Lower lobe of right lung (tissue), 2 donors: ENCODE data around the gene HSPG2. TPM values are rescaled to one million over a fixed set of nuclear protein-coding genes. Genes with fewer than 3 reads are reported as not detected.
"Not testable (repeated sequence)": the region's sequence is repeated elsewhere in the genome, so short reads cannot be mapped to it uniquely, and the experiment has no call there.

Experiments used
- ATAC-seq, 2 donors: fragments of 200-7000 bp; cut with Tn5 transposase; one replicate each; pipeline ENCODE4 v1.9.1; 2020 to 2022; ENCODE audit warnings: mild to moderate bottlenecking in 2 of 2, moderate library complexity in 2 of 2
- DNase-seq: peaks from one replicate; pipeline ENCODE4 v3.0.0-alpha.2; 2020
- H3K27ac ChIP-seq: fragments of 200-600 bp; one replicate; pipeline ENCODE4 v1.8.0; 2022
- H3K27me3 ChIP-seq: fragments of 200-600 bp; one replicate; pipeline ENCODE4 v1.8.0; 2022; ENCODE audit warnings: low read depth
- H3K36me3 ChIP-seq: fragments of 200-600 bp; one replicate; pipeline ENCODE4 v1.8.0; 2022; ENCODE audit warnings: mild to moderate bottlenecking
- H3K4me1 ChIP-seq: fragments of 200-600 bp; one replicate; pipeline ENCODE4 v1.8.0; 2022
- H3K4me3 ChIP-seq: fragments of 200-600 bp; one replicate; pipeline ENCODE4 v1.8.0; 2022; ENCODE audit warnings: mild to moderate bottlenecking
- H3K9me3 ChIP-seq: fragments of 200-600 bp; one replicate; pipeline ENCODE4 v1.8.0; 2022
- intact Hi-C: fragments of 100-400 bp; cut with DNase I; formaldehyde crosslinking; loops from one replicate; pipeline ENCODE4 v1.11.0; 2022
- total RNA-seq: library from RNA; stranded (reverse); fragmentation: NEBNext Ultra II Directional; extraction: Animal tissue kit (Norgen Biotek cat#: 25700); gene quantifications from one replicate; pipeline ENCODE4 v1.2.1, GENCODE V29; 2021
- TF ChIP-seq, protein P1 (sequence below): fragments of 200-600 bp; IDR thresholded peaks from one replicate; pipeline ENCODE4 v1.8.0; 2022; ENCODE audit warnings: antibody characterized with exemption, mild to moderate bottlenecking
- donor health status: DM: no; HTN: yes; CAD: no; lungs with severe emphysema.

HSPG2 gene
- total RNA-seq, 1 donor from 2014 or later: 216 TPM

DNA sequence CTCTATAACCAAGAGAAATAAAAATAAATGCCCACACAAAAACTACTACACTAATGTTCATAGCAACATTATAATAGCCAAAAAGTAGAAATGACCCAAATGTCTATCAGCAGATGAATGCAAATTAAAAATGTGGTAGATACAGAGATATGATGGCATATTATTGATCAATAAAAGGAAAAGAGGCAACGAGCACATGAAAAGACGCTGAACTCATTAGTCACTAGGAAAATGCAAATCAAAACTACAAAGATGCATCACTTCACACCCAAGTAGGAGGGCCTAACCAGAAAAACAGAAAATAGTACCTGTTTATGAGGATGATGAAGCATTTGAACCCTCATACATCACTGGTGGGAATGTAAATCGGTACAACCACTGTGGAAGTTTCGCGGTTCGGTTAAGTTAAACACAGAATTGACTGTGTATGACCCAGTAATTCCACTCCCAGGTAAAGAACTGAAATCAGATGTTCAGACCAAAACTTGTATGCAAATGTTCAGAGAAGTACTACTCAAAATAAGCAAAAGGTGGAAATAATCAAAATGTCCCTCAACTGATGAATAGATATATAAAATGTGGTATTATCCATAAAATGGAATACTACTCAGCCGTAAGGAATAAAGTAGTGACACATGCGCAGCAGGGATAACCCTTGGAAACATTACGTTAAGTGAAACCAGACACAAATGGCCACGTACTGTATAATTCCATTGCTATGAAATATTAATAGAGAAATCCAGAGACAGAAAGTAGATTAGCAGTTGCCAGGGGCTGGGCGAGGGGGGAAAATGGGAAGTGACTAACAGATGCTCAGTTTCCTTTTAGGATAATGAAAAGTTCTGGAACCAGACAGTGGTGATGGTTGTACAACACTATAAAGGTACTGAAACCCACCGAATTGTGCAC is 157.2 kb downstream of the HSPG2 start:
- Histone ChIP-seq H3K36me3 (no peaks in the 10 kb centered on the region), H3K27ac (no peak overlapping the region), H3K9me3 (no peaks in the 10 kb centered on the region), H3K27me3 (no peaks in the 10 kb centered on the region), H3K4me3 (no peak overlapping the region), H3K4me1 (peaks cover 33% of the 10 kb centered on the region)
- TF ChIP-seq, protein P1, sequence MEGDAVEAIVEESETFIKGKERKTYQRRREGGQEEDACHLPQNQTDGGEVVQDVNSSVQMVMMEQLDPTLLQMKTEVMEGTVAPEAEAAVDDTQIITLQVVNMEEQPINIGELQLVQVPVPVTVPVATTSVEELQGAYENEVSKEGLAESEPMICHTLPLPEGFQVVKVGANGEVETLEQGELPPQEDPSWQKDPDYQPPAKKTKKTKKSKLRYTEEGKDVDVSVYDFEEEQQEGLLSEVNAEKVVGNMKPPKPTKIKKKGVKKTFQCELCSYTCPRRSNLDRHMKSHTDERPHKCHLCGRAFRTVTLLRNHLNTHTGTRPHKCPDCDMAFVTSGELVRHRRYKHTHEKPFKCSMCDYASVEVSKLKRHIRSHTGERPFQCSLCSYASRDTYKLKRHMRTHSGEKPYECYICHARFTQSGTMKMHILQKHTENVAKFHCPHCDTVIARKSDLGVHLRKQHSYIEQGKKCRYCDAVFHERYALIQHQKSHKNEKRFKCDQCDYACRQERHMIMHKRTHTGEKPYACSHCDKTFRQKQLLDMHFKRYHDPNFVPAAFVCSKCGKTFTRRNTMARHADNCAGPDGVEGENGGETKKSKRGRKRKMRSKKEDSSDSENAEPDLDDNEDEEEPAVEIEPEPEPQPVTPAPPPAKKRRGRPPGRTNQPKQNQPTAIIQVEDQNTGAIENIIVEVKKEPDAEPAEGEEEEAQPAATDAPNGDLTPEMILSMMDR: no peak
- intact Hi-C loops: no loop called here
- ATAC-seq: no peak
- no peak for DNase-seq

DNA sequence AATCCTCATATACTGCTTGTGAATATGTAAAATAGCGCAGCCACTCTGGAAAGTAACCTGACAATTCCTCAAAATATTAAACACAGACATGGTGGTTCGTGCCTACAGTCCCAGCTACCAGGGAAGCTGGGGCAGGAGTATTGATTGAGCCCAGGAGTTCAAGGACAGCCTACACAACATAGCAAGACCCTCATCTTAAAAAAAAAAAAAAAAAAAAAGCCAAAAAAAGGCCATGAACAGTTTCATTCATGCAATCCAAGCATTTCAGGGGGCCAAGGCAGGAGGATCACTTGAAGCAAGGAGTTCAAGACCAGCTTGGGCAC is 158.7 kb downstream of the HSPG2 start:
- TF ChIP-seq, protein P1: no peak
- no peaks in the 10 kb centered on the region for H3K9me3 ChIP-seq
- no peak overlapping the region for H3K4me3 ChIP-seq
- no peaks in the 10 kb centered on the region for H3K36me3 ChIP-seq
- H3K27me3 ChIP-seq: no peaks in the 10 kb centered on the region
- ATAC-seq (no peak), DNase-seq (no peak)
- no peak overlapping the region for H3K27ac ChIP-seq
- peaks cover 37% of the 10 kb centered on the region for H3K4me1 ChIP-seq
- intact Hi-C loops: no loop called here

DNA sequence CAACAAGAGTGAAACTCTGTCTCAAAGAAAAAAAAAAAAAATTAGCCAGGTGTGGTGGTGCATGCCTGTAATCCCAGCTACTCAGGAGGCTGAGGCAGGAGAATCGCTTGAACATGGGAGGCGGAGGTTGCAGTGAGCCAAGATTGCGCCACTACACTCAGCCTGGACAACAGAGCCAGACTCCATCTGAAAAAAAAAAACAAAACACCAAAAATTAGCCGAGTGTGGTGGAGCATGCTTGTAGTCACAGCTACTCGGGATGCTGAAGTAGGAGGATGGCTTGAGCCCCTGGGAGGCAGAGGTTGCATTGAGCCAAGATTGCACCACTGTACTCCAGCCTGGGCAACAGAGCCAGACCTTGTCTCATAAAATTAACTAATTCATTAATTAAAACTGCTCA is 160.2 kb downstream of the HSPG2 start:
- not testable (repeated sequence) for DNase-seq

DNA sequence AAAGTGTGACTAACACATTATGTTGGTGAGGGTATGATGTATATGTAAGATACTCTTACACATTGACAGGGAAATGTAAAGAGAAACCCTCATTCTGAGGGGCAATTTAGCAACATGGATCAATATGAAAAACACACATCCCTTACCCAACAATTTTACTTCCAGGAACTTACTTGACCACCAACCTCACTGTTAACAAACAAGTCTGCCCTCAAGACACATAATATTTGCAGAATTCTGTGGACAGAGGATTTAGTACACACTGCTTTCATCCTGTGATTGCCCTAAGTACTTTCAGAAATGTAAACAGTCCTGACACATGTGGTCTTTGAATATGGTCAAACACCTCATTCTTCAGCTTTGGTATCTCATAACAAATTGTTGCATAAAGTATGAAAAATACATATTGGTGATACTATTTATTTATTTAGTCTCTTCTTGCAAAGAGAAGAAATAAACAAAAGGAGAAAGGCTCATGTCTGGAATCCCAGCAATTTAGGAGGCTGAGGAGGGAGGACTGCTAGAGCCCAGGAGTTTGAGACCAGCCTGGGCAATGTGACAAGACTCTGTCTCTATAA is 161.0 kb downstream of the HSPG2 start:
- Histone ChIP-seq H3K4me3 (no peak overlapping the region), H3K27ac (no peak overlapping the region), H3K36me3 (no peaks in the 10 kb centered on the region), H3K4me1 (peaks cover 33% of the 10 kb centered on the region), H3K27me3 (no peaks in the 10 kb centered on the region), H3K9me3 (no peaks in the 10 kb centered on the region)
- TF ChIP-seq, protein P1: no peak
- DNase-seq: no peak
- ATAC-seq: no peak
- intact Hi-C loops: no loop called here

More for the DNA sequence above, 160.2 kb downstream of the HSPG2 start:
- ATAC-seq, H3K36me3 ChIP-seq, H3K4me3 ChIP-seq, H3K9me3 ChIP-seq, H3K27me3 ChIP-seq, intact Hi-C loops, H3K27ac ChIP-seq: not testable (repeated sequence)
- H3K4me1 ChIP-seq: peaks cover 41% of the 10 kb centered on the region

DNA sequence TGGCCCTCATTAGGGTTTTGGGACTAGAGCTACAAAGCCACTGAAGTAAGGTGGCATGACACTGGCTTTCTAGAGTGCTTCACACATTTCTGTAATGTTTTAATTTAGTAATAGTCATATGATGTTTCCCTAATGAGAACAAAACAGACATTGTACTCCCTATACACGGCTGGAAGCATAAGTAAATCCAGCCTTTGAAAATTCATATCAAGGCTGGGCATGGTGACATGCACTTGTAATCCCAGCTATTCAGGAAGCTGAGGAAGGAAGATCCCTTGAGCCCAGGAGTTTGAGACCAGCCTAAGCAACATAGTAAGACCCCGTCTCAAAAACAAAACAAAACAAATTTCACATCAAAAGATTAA is 161.6 kb downstream of the HSPG2 start:
- Histone ChIP-seq H3K9me3 (no peaks in the 10 kb centered on the region), H3K36me3 (no peaks in the 10 kb centered on the region), H3K27ac (no peak overlapping the region), H3K4me1 (peaks cover 31% of the 10 kb centered on the region), H3K4me3 (no peak overlapping the region), H3K27me3 (no peaks in the 10 kb centered on the region)
- ATAC-seq (no peak), DNase-seq (no peak)
- intact Hi-C loops: no loop called here
- TF ChIP-seq, protein P1: no peak

DNA sequence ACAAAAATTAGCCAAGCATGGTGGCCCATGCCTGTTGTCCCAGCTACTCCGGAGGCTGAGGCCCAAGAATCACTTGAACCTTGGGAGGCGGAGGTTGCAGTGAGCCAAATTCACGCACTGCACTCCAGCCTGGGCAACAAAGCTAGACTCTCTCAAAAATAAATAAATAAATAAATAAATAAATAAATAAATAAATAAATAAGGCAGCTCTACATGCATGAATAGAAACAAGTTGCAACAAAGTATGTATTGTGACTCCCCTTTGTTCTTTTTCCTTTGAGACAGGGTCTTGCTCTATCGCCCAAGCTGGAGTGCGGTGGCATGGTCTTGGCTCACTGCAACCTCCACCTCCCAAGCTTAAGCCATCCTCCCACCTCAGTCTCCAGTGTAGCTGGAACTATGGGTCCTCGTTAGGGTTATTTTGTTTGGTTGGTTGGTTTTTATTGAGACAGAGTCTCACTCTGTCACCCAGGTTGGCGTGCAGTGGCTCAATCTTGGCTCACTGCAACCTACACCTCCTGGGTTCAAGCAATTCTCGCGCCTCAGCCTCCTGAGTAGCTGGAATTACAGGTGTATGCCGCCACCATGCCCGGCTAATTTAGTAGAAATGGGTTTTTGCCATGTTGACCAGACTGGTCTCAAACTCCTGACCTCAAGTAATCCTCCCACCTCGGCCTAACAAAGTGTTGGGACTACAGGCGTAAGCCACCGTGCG is 162.1 kb downstream of the HSPG2 start:
- no peaks in the 10 kb centered on the region for H3K27me3 ChIP-seq
- peaks cover 26% of the 10 kb centered on the region for H3K4me1 ChIP-seq
- no peak overlapping the region for H3K27ac ChIP-seq
- intact Hi-C loops: no loop called here
- no peak overlapping the region for H3K4me3 ChIP-seq
- DNase-seq (no peak), ATAC-seq (no peak)
- H3K9me3 ChIP-seq: no peaks in the 10 kb centered on the region
- TF ChIP-seq, protein P1: no peak
- H3K36me3 ChIP-seq: no peaks in the 10 kb centered on the region
